Thyroid gland (tissue), 4 donors: Measurements from ENCODE around the gene OST4.

Experiments used
- CTCF ChIP-seq, 6 experiments: fragments of 200-600 bp in 3 of 6; fragments of 450-650 bp in 3 of 6; sonication (generic) in 3 of 6; IDR thresholded peaks; one replicate each; pipeline ENCODE4 v1.5.1; 2016 to 2019; ENCODE audit warnings: antibody characterized with exemption in 6 of 6, mild to moderate bottlenecking in 2 of 6, inconsistent platforms in 1 of 6, moderate library complexity in 1 of 6
- POLR2A ChIP-seq, 2 donors: fragments of 450-650 bp; IDR thresholded peaks; one replicate each; pipeline ENCODE4 v1.6.1; 2017; ENCODE audit warnings: antibody characterized with exemption in 2 of 2, mild to moderate bottlenecking in 2 of 2, moderate library complexity in 1 of 2

GRCh38 chr2:27085062-27085672 lies 13.7 kb upstream of the OST4 start:
- TF ChIP-seq CTCF (IDR thresholded peaks at IDR 0.05) (peak in 1 of 6 experiments; percentile 10), POLR2A (IDR thresholded peaks at IDR 0.05) (no peak)
